GM23338 (cell line): ENCODE results near the gene RHCG. TPM values are rescaled to one million over a fixed set of nuclear protein-coding genes. Genes with fewer than 3 reads are reported as not detected.

Experiments
- ATAC-seq: fragments of 200-7000 bp; cut with Tn5 transposase; 3 replicates; pipeline ENCODE4 v1.9.1; 2020
- DNase-seq: peaks from one replicate; pipeline ENCODE4 v3.0.0-alpha.2; 2015; ENCODE audit warnings: low spot score
- H2AFZ ChIP-seq: fragments of 200-600 bp; sonication (generic); 2 replicates; pipeline ENCODE4 v1.8.0; 2016; ENCODE audit warnings: antibody characterized with exemption, mild to moderate bottlenecking, moderate library complexity
- H3F3A ChIP-seq: fragments of 200-600 bp; sonication (generic); replicated peaks from 2 replicates; pipeline ENCODE4 v1.8.0; 2017; ENCODE audit warnings: antibody characterized with exemption, mixed run types, low read depth
- H3K27ac ChIP-seq: fragments of 200-600 bp; sonication (generic); 2 replicates; pipeline ENCODE4 v1.6.1; 2016; ENCODE audit warnings: low read depth
- H3K27me3 ChIP-seq: fragments of 200-600 bp; sonication (generic); 2 replicates; pipeline ENCODE4 v1.8.0; 2016; ENCODE audit warnings: mild to moderate bottlenecking, mixed run types, moderate library complexity; ENCODE audit not compliant: insufficient read depth
- H3K36me3 ChIP-seq: fragments of 200-600 bp; sonication (generic); 2 replicates; pipeline ENCODE4 v1.8.0; 2016; ENCODE audit warnings: mild to moderate bottlenecking; ENCODE audit not compliant: insufficient read depth
- H3K4me1 ChIP-seq: fragments of 200-600 bp; sonication (generic); 2 replicates; pipeline ENCODE4 v1.8.0; 2016; ENCODE audit warnings: mild to moderate bottlenecking, moderate library complexity; ENCODE audit not compliant: insufficient read depth
- H3K4me2 ChIP-seq: fragments of 200-600 bp; sonication (generic); 2 replicates; pipeline ENCODE4 v1.7.1; 2017; ENCODE audit warnings: mixed run types
- H3K4me3 ChIP-seq: fragments of 200-600 bp; sonication (generic); 2 replicates; pipeline ENCODE4 v1.6.1; 2016; ENCODE audit warnings: mixed run types
- H3K79me2 ChIP-seq: fragments of 200-600 bp; sonication (generic); replicated peaks from 2 replicates; pipeline ENCODE4 v1.8.0; 2017; ENCODE audit warnings: mild to moderate bottlenecking; ENCODE audit not compliant: insufficient read depth
- H3K9me2 ChIP-seq: fragments of 200-600 bp; sonication (generic); 2 replicates; pipeline ENCODE4 v1.8.0; 2017; ENCODE audit not compliant: insufficient read depth
- H4K20me1 ChIP-seq: fragments of 200-600 bp; sonication (generic); replicated peaks from 2 replicates; pipeline ENCODE4 v1.8.0; 2017; ENCODE audit warnings: mild to moderate bottlenecking; ENCODE audit not compliant: insufficient read depth
- H3K27ac Mint-ChIP-seq: 2 replicates; pipeline ENCODE4 v1.8.0; 2020; ENCODE audit warnings: inconsistent platforms, mild to moderate bottlenecking, moderate library complexity, mixed read lengths
- H3K27me3 Mint-ChIP-seq: 3 replicates; pipeline ENCODE4 v1.8.0; 2022; ENCODE audit warnings: low read depth, mild to moderate bottlenecking, moderate library complexity, mixed read lengths, inconsistent platforms; ENCODE audit not compliant: insufficient read depth, poor library complexity
- H3K36me3 Mint-ChIP-seq: 3 replicates; pipeline ENCODE4 v1.8.0; 2021; ENCODE audit warnings: low read depth, mild to moderate bottlenecking, inconsistent platforms, moderate library complexity, mixed read lengths
- H3K4me1 Mint-ChIP-seq: 3 replicates; pipeline ENCODE4 v1.8.0; 2020; ENCODE audit warnings: mild to moderate bottlenecking, inconsistent platforms, mixed read lengths
- H3K4me3 Mint-ChIP-seq: 3 replicates; pipeline ENCODE4 v1.8.0; 2021; ENCODE audit warnings: moderate library complexity, mild to moderate bottlenecking, inconsistent platforms, mixed read lengths
- H3K9me3 Mint-ChIP-seq: 3 replicates; pipeline ENCODE4 v1.8.0; 2020; ENCODE audit warnings: moderate library complexity, mild to moderate bottlenecking, inconsistent platforms, mixed read lengths
- CREB1 ChIP-seq: fragments of 250-450 bp; sonication (Bioruptor Pico); IDR thresholded peaks from 2 replicates; pipeline ENCODE4 v1.5.0; 2020; ENCODE audit warnings: low read depth, mild to moderate bottlenecking, moderate library complexity
- EZH2 ChIP-seq: fragments of 200-600 bp; sonication (generic); IDR thresholded peaks from one replicate; pipeline ENCODE4 v1.8.0; 2017; ENCODE audit warnings: antibody characterized with exemption, mild to moderate bottlenecking, low read depth; ENCODE audit not compliant: unreplicated experiment
- EZH2phosphoT487 ChIP-seq: fragments of 200-600 bp; sonication (generic); IDR thresholded peaks from one replicate; pipeline ENCODE4 v1.8.1; 2018; ENCODE audit warnings: antibody characterized with exemption; ENCODE audit not compliant: unreplicated experiment
- JUNB ChIP-seq: IDR thresholded peaks from one replicate; pipeline ENCODE4 v1.6.1; 2016; ENCODE audit warnings: antibody characterized with exemption; ENCODE audit not compliant: unreplicated experiment
- NANOG ChIP-seq: IDR thresholded peaks from 2 replicates; pipeline ENCODE4 v1.6.1; 2016; ENCODE audit warnings: antibody characterized with exemption, borderline replicate concordance
- STAT1 ChIP-seq: IDR thresholded peaks from one replicate; pipeline ENCODE4 v1.6.1; 2016; ENCODE audit warnings: antibody characterized with exemption; ENCODE audit not compliant: unreplicated experiment
- ZNF114 ChIP-seq: fragments of 250-450 bp; sonication (Bioruptor Pico); IDR thresholded peaks from 2 replicates; pipeline ENCODE4 v1.5.0; 2020; ENCODE audit warnings: mild to moderate bottlenecking, moderate library complexity
- ZNF462 ChIP-seq: fragments of 250-450 bp; sonication (Bioruptor Pico); IDR thresholded peaks from 2 replicates; pipeline ENCODE4 v1.5.0; 2020; ENCODE audit warnings: mild to moderate bottlenecking, moderate library complexity
- polyA plus RNA-seq: library from polyadenylated mRNA; unstranded; fragments of >200 nt; fragmentation: Nextera tagmentation; extraction: Ambion mirVana; gene quantifications from 2 replicates; pipeline ENCODE4 v1.2.1, GENCODE V29; 2016
- total RNA-seq: library from RNA; depleted of rRNA; stranded (reverse); fragments of >200 nt; shearing (Covaris generic); gene quantifications from 2 replicates; pipeline ENCODE4 v1.2.3, GENCODE V29; 2014

The RHCG gene
- total and polyA plus RNA-seq, 2 experiments from 2014 or later = 0.21 to 0.63 TPM

- H3K36me3 ChIP-seq = no peaks in the 10 kb centered on the region
- no peaks in the 10 kb centered on the region for H3K4me1 ChIP-seq
- TF ChIP-seq STAT1 = no peak
- no peak for TF ChIP-seq CREB1 (CRISPR knock-in tag)
- TF ChIP-seq EZH2phosphoT487 = no peak
- TF ChIP-seq EZH2 = no peak
- TF ChIP-seq ZNF462 = no peak
- TF ChIP-seq JUNB = no peak
- TF ChIP-seq ZNF114 (CRISPR knock-in tag) = no peak
- TF ChIP-seq NANOG = no peak
- no peak overlapping the region for H3K4me3 Mint-ChIP-seq
- H3K79me2 ChIP-seq = no peaks in the 10 kb centered on the region
- no peak overlapping the region for H2AFZ ChIP-seq
- no peaks in the 10 kb centered on the region; the same call in 2 of the 3 replicates for H3K9me3 Mint-ChIP-seq
- H3K27ac Mint-ChIP-seq = no peak overlapping the region
- no peaks in the 10 kb centered on the region for H3K36me3 Mint-ChIP-seq
- no peak overlapping the region for H3K4me2 ChIP-seq
- H3F3A ChIP-seq = no peaks in the 10 kb centered on the region
- H3K27me3 ChIP-seq = no peaks in the 10 kb centered on the region
- H3K27ac ChIP-seq = no peak overlapping the region
- peaks cover 4% of the 10 kb centered on the region for H3K27me3 Mint-ChIP-seq
- no peak for ATAC-seq
- H3K4me1 Mint-ChIP-seq = no peaks in the 10 kb centered on the region
- H4K20me1 ChIP-seq = no peaks in the 10 kb centered on the region
- peaks cover 4% of the 10 kb centered on the region; the same call in 1 of the 2 replicates for H3K9me2 ChIP-seq
- no peak overlapping the region for H3K4me3 ChIP-seq
- DNase-seq = no peak
Measured at GRCh38 chr15:89504166-89504565, 7.8 kb upstream of the RHCG start.
